Vagina (tissue), 2 donors: ENCODE results near the gene MOB4. TPM values are rescaled to one million over a fixed set of nuclear protein-coding genes. Genes with fewer than 3 reads are reported as not detected.

Source experiments
- DNase-seq, 2 donors: peaks; one replicate each; pipeline ENCODE4 v3.0.0-alpha.2; 2017; ENCODE audit errors: extremely low spot score in 2 of 2
- H3K27ac ChIP-seq: fragments of 200-600 bp; sonication (generic); one replicate; pipeline ENCODE4 v1.5.1; 2019
- H3K27me3 ChIP-seq: fragments of 200-600 bp; sonication (generic); one replicate; pipeline ENCODE4 v1.5.1; 2019
- H3K36me3 ChIP-seq, 2 donors: fragments of 200-600 bp; sonication (generic); one replicate each; pipeline ENCODE4 v1.5.1; 2017 to 2019
- H3K4me1 ChIP-seq: fragments of 200-600 bp; sonication (generic); one replicate; pipeline ENCODE4 v1.5.1; 2019
- H3K4me3 ChIP-seq, 2 donors: fragments of 200-600 bp; sonication (generic); 1 replicate in 1 of 2; 2 replicates in 1 of 2; pipeline ENCODE4 v1.5.1; 2016 to 2019
- H3K9me3 ChIP-seq: fragments of 200-600 bp; sonication (generic); one replicate; pipeline ENCODE4 v1.5.1; 2019
- POLR2A ChIP-seq, 2 donors: fragments of 450-650 bp; IDR thresholded peaks; one replicate each; pipeline ENCODE4 v1.6.1; 2017; ENCODE audit warnings: antibody characterized with exemption in 2 of 2, mild to moderate bottlenecking in 2 of 2, moderate library complexity in 2 of 2
- POLR2AphosphoS5 ChIP-seq, 2 donors: sonication (generic); formaldehyde crosslinking; IDR thresholded peaks; one replicate each; pipeline ENCODE4 v1.9.0; 2017; ENCODE audit warnings: antibody characterized with exemption in 2 of 2, mild to moderate bottlenecking in 2 of 2, low read depth in 1 of 2; ENCODE audit not compliant: insufficient read depth in 1 of 2
- intact Hi-C: fragments of 100-400 bp; cut with DNase I; formaldehyde crosslinking; loops from one replicate; pipeline ENCODE4 v1.15.1; 2023
- total RNA-seq: library from RNA; depleted of rRNA; stranded (reverse); fragments of >200 nt; gene quantifications from one replicate; pipeline ENCODE4 v1.2.3, GENCODE V29; 2016
- TF ChIP-seq, protein P1 (sequence below), 3 experiments: fragments of 450-650 bp in 2 of 3; fragments of 200-600 bp in 1 of 3; sonication (generic) in 1 of 3; IDR thresholded peaks; one replicate each; pipeline ENCODE4 v1.5.1; 2017 to 2019; ENCODE audit warnings: antibody characterized with exemption in 3 of 3, mild to moderate bottlenecking in 2 of 3, moderate library complexity in 2 of 3

MOB4 gene
- total RNA-seq, 1 donor from 2014 or later, result 24.3 TPM

DNA sequence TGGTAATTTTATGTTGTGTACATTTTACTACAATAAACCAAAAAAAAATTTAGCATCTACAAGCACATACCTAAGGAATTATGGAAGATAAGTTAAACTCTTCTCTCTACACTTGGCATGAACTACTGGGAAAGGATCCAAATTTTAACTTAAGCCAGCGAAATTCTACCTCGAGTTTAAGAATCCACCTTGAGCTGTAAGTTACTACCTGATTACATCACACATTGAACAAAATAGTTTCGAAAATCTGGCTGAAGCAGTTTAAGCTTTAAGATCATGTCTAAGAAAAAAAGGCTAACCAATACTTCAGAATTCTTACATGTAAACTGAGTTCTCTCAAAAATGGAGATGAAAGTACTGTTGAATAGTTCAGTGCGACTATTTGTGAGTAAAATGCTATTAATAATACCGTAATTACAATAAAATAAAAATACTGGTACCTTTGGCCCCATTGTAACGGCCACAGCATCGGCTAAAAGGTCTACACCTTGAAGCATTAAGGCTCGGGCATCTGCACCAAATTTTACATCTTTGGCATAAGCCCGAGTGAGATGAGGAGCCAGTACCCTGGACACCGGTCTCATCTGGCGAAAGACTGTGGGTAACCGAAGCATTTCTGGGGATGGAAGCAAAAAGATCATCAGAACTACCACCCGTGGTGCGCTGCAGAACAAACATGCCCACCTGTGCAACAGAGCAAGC, 17.5 kb upstream of the MOB4 start:
- Histone ChIP-seq H3K27ac (peak overlapping the region; percentile 100), H3K27me3 (no peaks in the 10 kb centered on the region), H3K4me3 (peak overlapping the region; percentile 93 to 94), H3K4me1 (peaks cover 53% of the 10 kb centered on the region), H3K36me3 (peaks cover 0 to 43% of the 10 kb centered on the region in 2 donors), H3K9me3 (no peaks in the 10 kb centered on the region)
- intact Hi-C loops, result no loop called here
- TF ChIP-seq POLR2AphosphoS5 (IDR thresholded peaks at IDR 0.05; ENCODE audit: insufficient read depth in 1 of 2, low read depth in 1 of 2) (no peak), POLR2A (IDR thresholded peaks at IDR 0.05) (no peak)
- TF ChIP-seq, protein P1, sequence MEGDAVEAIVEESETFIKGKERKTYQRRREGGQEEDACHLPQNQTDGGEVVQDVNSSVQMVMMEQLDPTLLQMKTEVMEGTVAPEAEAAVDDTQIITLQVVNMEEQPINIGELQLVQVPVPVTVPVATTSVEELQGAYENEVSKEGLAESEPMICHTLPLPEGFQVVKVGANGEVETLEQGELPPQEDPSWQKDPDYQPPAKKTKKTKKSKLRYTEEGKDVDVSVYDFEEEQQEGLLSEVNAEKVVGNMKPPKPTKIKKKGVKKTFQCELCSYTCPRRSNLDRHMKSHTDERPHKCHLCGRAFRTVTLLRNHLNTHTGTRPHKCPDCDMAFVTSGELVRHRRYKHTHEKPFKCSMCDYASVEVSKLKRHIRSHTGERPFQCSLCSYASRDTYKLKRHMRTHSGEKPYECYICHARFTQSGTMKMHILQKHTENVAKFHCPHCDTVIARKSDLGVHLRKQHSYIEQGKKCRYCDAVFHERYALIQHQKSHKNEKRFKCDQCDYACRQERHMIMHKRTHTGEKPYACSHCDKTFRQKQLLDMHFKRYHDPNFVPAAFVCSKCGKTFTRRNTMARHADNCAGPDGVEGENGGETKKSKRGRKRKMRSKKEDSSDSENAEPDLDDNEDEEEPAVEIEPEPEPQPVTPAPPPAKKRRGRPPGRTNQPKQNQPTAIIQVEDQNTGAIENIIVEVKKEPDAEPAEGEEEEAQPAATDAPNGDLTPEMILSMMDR (IDR thresholded peaks at IDR 0.05), result no peak
- DNase-seq, result no peak

DNA sequence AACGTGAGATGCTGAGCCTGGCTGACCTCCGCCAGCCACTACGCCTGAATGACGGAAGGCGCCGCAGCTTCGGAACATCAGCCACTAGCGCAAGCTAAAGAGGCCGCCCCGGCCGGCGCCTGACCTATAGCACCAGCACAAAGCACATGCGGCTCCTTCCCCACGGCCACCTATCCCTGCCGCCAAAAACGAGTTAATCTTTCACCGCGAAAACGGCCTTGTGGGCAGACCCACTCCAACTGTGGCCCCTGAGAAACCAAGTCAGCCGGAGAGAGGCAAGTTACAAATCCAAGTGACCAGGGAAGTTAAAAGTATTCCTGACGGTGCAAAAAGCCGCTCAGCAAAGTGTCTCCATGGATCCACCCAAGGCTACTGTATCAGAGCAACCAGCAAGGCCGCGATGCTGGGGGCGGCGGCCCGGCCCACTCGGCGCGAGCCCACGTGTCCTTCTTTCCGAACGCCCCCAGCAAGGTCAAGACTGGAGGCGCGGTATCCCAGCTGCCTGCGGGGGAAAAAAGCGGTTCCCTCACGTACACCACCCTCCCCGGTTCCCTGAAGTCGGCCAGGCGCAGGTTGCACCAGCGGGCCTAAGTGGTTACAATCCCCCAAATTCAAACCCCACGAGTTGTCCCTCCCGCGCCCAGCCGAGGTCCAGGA, 16.8 kb upstream of the MOB4 start:
- DNase-seq, result peak in 1 of 2 donors; percentile 91
- H3K27ac ChIP-seq, result peak overlapping the region; percentile 100
- peaks cover 0 to 42% of the 10 kb centered on the region in 2 donors for H3K36me3 ChIP-seq
- intact Hi-C loops, result no loop called here
- TF ChIP-seq POLR2AphosphoS5 (IDR thresholded peaks at IDR 0.05; ENCODE audit: insufficient read depth in 1 of 2, low read depth in 1 of 2) (no peak), POLR2A (IDR thresholded peaks at IDR 0.05) (no peak)
- TF ChIP-seq, protein P1 (IDR thresholded peaks at IDR 0.05), result no peak
- H3K9me3 ChIP-seq, result no peaks in the 10 kb centered on the region
- peaks cover 53% of the 10 kb centered on the region for H3K4me1 ChIP-seq
- H3K4me3 ChIP-seq, result peak overlapping the region; percentile 93 to 94
- no peaks in the 10 kb centered on the region for H3K27me3 ChIP-seq

DNA sequence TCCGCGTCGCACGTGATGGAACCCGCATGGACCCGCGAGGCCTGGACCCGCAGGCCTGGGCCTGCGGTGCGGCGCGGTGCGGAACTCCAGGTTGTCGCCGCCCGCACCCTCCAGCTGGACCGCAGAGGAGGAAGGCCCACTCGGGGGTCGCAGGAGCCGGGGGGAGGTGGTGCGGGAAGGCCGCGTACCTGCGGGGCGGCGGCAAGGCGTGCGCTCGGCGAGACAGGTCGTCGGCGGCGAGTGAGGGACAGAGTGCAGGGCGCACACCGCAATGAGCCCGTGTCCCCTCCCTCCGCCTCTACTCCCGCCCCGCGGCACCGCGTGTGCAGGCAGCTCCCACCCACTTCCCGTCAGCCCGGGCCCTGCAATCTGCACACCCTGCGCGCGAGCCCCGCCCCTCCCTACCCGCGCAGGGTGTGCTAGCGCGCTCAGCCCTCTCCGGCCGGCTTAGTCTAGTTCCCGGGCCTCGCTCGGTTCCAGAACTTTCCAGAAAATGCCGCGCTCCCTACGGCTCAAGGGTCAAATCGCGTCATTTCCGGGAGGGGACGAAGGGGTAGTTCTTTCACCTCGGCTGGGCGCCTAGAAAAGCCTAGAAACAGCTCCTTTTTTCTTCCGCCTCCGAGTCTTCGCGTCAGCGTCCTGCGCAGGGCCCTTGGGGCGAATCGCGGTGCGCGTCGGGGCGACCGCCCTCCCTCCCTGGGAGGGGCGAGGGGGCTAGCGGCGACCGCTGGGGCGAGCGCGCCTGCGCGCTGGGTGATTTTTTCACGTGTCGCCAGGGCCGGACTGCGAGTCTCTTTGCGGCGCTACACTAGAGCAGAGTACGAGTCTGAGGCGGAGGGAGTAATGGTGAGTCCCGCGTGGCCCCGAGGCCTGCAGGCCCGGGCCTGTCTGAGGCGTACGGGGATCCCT, 16.0 kb upstream of the MOB4 start, which contains the start of the genes HSPD1 and HSPE1:
TSS of gene HSPD1 (minus strand) at position 247 of the 909 bp plus-strand sequence. CDS start 992 bp downstream, outside the sequence.
TSS of gene HSPE1 (plus strand) at position 786 of the 909 bp plus-strand sequence. CDS start at position 844, 58 bp downstream.
- no peaks in the 10 kb centered on the region for H3K27me3 ChIP-seq
- peak within 1 kb of the TSS; percentile 93 to 94 for H3K4me3 ChIP-seq
- H3K9me3 ChIP-seq, result no peaks in the 10 kb centered on the region
- peak; percentile 99 for DNase-seq
- peaks cover 53% of the 10 kb centered on the region for H3K4me1 ChIP-seq
- H3K27ac ChIP-seq, result peak within 1 kb of the TSS; percentile 100
- H3K36me3 ChIP-seq, result peaks cover 0 to 34% of the 10 kb centered on the region in 2 donors
- peak; percentile 96 to 100 for TF ChIP-seq POLR2AphosphoS5 (IDR thresholded peaks at IDR 0.05; ENCODE audit: insufficient read depth in 1 of 2, low read depth in 1 of 2)
- TF ChIP-seq, protein P1 (IDR thresholded peaks at IDR 0.05), result peak in 2 of 3 experiments; percentile 12 to 36
- TF ChIP-seq POLR2A (IDR thresholded peaks at IDR 0.05), result peak; percentile 89 to 97
- intact Hi-C loops, result loop anchor here (5.0 to 10.0 kb wide), 2 partner anchors 48 to 205 kb away; partner anchors contain the start of genes COQ10B and MARS2

DNA sequence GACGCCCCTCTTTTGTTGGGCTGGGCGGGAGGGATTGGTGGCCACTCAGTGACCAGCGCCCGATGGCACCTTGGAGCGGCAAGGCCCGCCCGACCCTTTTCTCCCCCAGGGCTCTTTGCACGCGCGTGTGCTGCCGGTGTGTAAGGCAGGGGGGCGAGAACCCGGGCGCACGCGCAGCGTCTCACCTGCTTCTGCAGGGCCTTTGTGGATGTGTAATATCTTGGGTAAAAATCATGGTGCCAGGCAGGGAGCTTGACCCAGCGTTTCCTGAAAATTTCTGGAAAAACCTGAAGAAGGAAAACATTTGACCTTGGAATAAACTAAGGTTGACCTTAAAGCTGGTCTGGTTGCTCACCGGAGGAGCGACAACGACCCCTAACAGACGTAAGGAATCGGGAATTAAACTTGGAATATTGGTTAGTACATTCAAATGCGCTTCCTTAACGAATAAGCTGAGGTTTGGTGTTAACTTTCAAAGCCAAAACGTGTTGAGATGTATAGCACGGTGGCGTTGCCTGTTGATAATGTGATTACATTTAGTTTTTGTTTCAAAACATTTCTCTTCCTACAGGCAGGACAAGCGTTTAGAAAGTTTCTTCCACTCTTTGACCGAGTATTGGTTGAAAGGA, 15.2 kb upstream of the MOB4 start:
- intact Hi-C loops, result loop anchor here (5.0 to 10.0 kb wide), 2 partner anchors 48 to 204 kb away; partner anchors contain the start of genes COQ10B and MARS2

More for the DNA sequence above, 15.2 kb upstream of the MOB4 start:
- DNase-seq, result peak in 1 of 2 donors; percentile 89
- TF ChIP-seq POLR2A (IDR thresholded peaks at IDR 0.05), result no peak
- TF ChIP-seq, protein P1 (IDR thresholded peaks at IDR 0.05), result no peak
- no peak for TF ChIP-seq POLR2AphosphoS5 (IDR thresholded peaks at IDR 0.05; ENCODE audit: insufficient read depth in 1 of 2, low read depth in 1 of 2)
- Histone ChIP-seq H3K27me3 (no peaks in the 10 kb centered on the region), H3K36me3 (peaks cover 0 to 27% of the 10 kb centered on the region in 2 donors), H3K4me1 (peaks cover 51% of the 10 kb centered on the region), H3K9me3 (no peaks in the 10 kb centered on the region), H3K4me3 (peak overlapping the region; percentile 93 to 94), H3K27ac (peak overlapping the region; percentile 100)
